Suprapubic skin (tissue), 4 donors: ENCODE measurements around the gene DDIT3. TPM values are rescaled to one million over a fixed set of nuclear protein-coding genes. Genes with fewer than 3 reads are reported as not detected.

Experiments used
- DNase-seq, 2 donors: peaks; one replicate each; pipeline ENCODE4 v3.0.0-alpha.2; 2019; ENCODE audit warnings: low spot score in 2 of 2
- H3K27ac ChIP-seq: fragments of 200-600 bp; sonication (generic); one replicate; pipeline ENCODE4 v1.5.1; 2019
- H3K27me3 ChIP-seq: fragments of 200-600 bp; sonication (generic); one replicate; pipeline ENCODE4 v1.5.1; 2019
- H3K36me3 ChIP-seq: fragments of 200-600 bp; sonication (generic); one replicate; pipeline ENCODE4 v1.5.1; 2019
- H3K4me1 ChIP-seq: fragments of 200-600 bp; sonication (generic); one replicate; pipeline ENCODE4 v1.5.1; 2019
- H3K4me3 ChIP-seq: fragments of 200-600 bp; sonication (generic); one replicate; pipeline ENCODE4 v1.5.1; 2019; ENCODE audit warnings: mild to moderate bottlenecking
- H3K9me3 ChIP-seq: fragments of 200-600 bp; sonication (generic); one replicate; pipeline ENCODE4 v1.5.1; 2019
- EP300 ChIP-seq: sonication (generic); formaldehyde crosslinking; IDR thresholded peaks from one replicate; pipeline ENCODE4 v1.6.1; 2017; ENCODE audit warnings: antibody characterized with exemption
- POLR2A ChIP-seq, 2 donors: fragments of 450-650 bp; IDR thresholded peaks; one replicate each; pipeline ENCODE4 v1.6.1; 2017; ENCODE audit warnings: antibody characterized with exemption in 2 of 2, mild to moderate bottlenecking in 2 of 2, moderate library complexity in 2 of 2
- POLR2AphosphoS5 ChIP-seq, 3 donors: sonication (generic); formaldehyde crosslinking; IDR thresholded peaks; one replicate each; pipeline ENCODE4 v1.6.1; 2017; ENCODE audit warnings: antibody characterized with exemption in 3 of 3
- WGBS: methylation state at CpG from one replicate; pipeline ENCODE4 v1.1.5; 2018; 5-methylcytosine and 5-hydroxymethylcytosine counted together
- total RNA-seq, 4 donors: library from RNA; depleted of rRNA; stranded (reverse); fragments of >200 nt; gene quantifications; one replicate each; pipeline ENCODE4 v1.1.0, GENCODE V29; 2016
- TF ChIP-seq, protein P1 (sequence below), 2 donors: fragments of 200-600 bp in 1 of 2; fragments of 450-650 bp in 1 of 2; sonication (generic) in 1 of 2; IDR thresholded peaks; one replicate each; pipeline ENCODE4 v1.5.1; 2016 to 2019; ENCODE audit warnings: antibody characterized with exemption in 2 of 2, mild to moderate bottlenecking in 1 of 2, moderate library complexity in 1 of 2

Gene DDIT3
- total RNA-seq, 4 donors from 2014 or later = 8.1 to 33.6 (median 14.4) TPM

DNA sequence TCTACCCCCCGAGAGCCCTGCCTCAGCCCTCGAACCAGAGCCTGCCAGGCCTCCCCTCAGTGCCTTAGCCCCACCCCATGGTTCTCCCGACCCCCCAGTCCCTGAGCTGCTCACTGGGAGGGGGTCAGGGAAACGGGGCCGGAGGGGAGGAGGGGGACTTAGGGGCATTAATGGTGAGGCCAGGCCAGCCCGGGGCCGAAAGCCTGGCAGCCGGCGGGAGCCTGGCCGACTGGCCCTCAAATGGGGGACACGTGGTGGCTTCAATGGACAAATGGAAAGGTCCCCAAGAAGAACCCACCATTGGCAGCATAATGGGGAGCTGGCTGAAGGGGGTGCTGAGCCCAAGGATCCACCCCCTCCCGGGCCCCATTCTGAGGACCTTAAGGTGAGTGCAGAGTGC, 7.9 kb upstream of the DDIT3 start:
- Histone ChIP-seq H3K4me3 (no peak overlapping the region), H3K27me3 (no peaks in the 10 kb centered on the region), H3K27ac (no peak overlapping the region), H3K36me3 (peaks cover 81% of the 10 kb centered on the region), H3K9me3 (no peaks in the 10 kb centered on the region), H3K4me1 (peaks cover 27% of the 10 kb centered on the region)
- TF ChIP-seq POLR2A (IDR thresholded peaks at IDR 0.05) (no peak), EP300 (no peak), POLR2AphosphoS5 (IDR thresholded peaks at IDR 0.05) (no peak)
- TF ChIP-seq, protein P1, sequence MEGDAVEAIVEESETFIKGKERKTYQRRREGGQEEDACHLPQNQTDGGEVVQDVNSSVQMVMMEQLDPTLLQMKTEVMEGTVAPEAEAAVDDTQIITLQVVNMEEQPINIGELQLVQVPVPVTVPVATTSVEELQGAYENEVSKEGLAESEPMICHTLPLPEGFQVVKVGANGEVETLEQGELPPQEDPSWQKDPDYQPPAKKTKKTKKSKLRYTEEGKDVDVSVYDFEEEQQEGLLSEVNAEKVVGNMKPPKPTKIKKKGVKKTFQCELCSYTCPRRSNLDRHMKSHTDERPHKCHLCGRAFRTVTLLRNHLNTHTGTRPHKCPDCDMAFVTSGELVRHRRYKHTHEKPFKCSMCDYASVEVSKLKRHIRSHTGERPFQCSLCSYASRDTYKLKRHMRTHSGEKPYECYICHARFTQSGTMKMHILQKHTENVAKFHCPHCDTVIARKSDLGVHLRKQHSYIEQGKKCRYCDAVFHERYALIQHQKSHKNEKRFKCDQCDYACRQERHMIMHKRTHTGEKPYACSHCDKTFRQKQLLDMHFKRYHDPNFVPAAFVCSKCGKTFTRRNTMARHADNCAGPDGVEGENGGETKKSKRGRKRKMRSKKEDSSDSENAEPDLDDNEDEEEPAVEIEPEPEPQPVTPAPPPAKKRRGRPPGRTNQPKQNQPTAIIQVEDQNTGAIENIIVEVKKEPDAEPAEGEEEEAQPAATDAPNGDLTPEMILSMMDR (IDR thresholded peaks at IDR 0.05) = no peak
- DNase-seq = no peak
- 81% methylated on average over 12 of the region's 12 CpGs for WGBS

DNA sequence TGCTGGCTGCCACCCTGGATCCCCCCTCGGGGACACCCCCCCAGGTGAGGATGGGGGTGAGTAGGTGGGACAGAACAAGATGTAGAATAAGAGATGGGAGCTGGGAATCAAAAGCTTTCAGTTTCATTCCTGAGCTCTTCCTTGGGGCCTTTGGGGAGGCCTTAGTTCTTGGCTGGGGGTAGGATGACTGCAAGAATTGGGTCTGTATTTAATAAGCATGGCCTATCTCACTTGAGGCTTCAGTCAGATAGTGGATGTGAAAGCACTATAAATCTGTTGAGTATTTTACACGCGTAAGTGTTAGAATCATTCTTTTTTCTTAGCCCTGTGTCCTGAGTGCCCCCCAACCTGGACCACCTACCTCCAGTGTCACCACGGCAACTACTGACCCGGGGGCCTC, 6.9 kb upstream of the DDIT3 start:
- Histone ChIP-seq H3K27me3 (no peaks in the 10 kb centered on the region), H3K4me3 (no peak overlapping the region), H3K4me1 (peaks cover 31% of the 10 kb centered on the region), H3K27ac (no peak overlapping the region), H3K36me3 (peaks cover 71% of the 10 kb centered on the region), H3K9me3 (no peaks in the 10 kb centered on the region)
- TF ChIP-seq POLR2A (IDR thresholded peaks at IDR 0.05) (no peak), POLR2AphosphoS5 (IDR thresholded peaks at IDR 0.05) (no peak), EP300 (no peak)
- TF ChIP-seq, protein P1 (IDR thresholded peaks at IDR 0.05) = no peak
- no peak for DNase-seq
- WGBS = 67% methylated on average over 5 of the region's 5 CpGs

DNA sequence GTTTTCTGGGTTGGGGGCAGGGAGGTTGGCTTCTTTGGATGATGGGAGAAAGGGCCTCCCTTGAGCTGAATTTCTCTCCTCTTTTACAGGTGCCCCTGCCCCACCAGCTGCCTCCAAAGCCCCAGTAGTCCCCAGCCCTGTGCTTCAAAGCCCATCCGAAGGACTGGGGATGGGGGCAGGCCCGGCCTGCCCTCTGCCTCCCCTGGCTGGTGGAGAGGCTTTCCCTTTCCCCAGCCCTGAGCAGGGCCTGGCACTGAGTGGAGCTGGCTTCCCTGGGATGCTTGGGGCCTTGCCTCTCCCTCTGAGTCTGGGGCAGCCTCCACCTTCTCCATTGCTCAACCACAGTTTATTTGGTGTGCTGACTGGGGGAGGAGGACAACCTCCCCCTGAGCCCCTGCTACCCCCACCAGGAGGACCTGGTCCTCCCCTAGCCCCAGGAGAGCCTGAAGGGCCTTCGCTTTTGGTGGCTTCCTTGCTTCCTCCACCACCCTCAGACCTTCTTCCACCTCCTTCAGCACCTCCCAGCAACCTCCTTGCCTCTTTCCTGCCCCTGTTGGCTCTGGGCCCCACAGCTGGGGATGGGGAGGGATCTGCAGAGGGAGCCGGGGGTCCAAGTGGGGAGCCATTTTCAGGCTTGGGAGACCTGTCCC, 6.3 kb upstream of the DDIT3 start:
- Histone ChIP-seq H3K27me3 (no peaks in the 10 kb centered on the region), H3K27ac (no peak overlapping the region), H3K4me1 (peaks cover 37% of the 10 kb centered on the region), H3K36me3 (peaks cover 65% of the 10 kb centered on the region), H3K4me3 (no peak overlapping the region), H3K9me3 (no peaks in the 10 kb centered on the region)
- DNase-seq = no peak
- WGBS = 70% methylated on average over 2 of the region's 4 CpGs
- TF ChIP-seq EP300 (no peak), POLR2AphosphoS5 (IDR thresholded peaks at IDR 0.05) (no peak), POLR2A (IDR thresholded peaks at IDR 0.05) (no peak)
- TF ChIP-seq, protein P1 (IDR thresholded peaks at IDR 0.05) = no peak

DNA sequence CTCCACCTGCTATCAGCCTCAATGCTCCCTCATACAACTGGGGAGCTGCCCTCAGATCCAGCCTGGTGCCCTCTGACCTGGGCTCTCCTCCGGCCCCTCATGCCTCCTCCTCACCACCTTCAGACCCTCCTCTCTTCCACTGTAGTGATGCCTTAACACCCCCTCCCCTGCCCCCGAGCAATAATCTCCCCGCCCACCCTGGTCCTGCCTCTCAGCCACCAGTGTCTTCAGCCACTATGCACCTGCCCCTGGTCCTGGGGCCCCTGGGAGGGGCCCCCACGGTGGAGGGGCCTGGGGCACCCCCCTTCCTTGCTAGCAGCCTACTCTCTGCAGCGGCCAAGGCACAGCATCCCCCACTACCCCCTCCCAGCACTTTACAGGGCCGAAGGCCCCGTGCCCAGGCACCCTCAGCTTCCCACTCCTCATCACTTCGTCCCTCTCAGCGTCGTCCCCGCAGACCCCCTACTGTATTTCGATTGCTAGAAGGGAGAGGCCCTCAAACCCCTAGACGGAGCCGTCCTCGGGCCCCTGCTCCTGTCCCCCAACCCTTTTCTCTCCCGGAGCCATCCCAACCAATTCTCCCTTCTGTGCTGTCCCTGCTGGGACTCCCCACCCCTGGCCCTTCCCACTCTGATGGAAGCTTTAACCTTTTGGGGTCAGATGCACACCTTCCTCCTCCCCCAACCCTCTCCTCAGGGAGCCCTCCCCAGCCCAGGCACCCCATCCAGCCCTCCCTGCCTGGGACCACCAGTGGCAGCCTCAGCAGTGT, 5.5 kb upstream of the DDIT3 start:
- Histone ChIP-seq H3K27ac (no peak overlapping the region), H3K36me3 (peaks cover 57% of the 10 kb centered on the region), H3K9me3 (no peaks in the 10 kb centered on the region), H3K27me3 (no peaks in the 10 kb centered on the region), H3K4me1 (peaks cover 45% of the 10 kb centered on the region), H3K4me3 (no peak overlapping the region)
- WGBS = 81% methylated on average over 16 of the region's 16 CpGs
- DNase-seq = no peak
- TF ChIP-seq, protein P1 (IDR thresholded peaks at IDR 0.05) = no peak
- TF ChIP-seq EP300 = no peak
- TF ChIP-seq POLR2A (IDR thresholded peaks at IDR 0.05) = no peak
- TF ChIP-seq POLR2AphosphoS5 (IDR thresholded peaks at IDR 0.05) = no peak

DNA sequence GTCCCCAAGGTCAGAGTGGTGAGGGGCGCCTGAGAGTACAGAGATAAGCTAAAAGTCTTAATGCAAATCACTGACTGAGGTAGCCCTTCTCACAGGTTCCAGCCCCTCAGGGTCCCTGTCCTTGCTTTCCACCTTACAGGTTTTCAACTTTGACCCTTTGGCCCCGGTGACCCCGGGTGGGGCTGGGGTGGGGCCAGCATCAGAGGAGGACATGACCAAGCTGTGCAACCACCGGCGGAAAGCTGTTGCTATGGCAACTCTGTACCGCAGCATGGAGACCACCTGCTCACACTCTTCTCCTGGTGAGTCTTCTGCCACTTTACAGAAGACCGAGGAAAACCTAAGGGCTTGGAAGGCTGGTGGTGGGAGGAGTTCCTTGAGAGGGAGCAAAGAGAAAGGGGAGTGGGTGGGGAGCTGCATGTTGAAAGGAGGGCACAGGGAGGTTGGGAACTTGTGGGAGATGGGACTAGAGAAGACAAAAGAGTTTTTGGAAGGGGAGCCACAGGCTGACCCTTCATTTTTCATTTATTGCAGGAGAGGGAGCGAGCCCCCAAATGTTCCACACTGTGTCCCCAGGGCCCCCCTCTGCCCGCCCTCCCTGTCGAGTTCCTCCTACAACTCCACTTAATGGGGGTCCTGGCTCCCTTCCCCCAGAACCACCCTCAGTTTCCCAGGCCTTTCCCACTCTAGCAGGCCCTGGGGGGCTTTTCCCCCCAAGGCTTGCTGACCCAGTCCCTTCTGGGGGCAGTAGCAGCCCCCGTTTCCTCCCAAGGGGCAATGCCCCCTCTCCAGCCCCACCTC, 4.7 kb upstream of the DDIT3 start:
- WGBS = 58% methylated on average over 11 of the region's 11 CpGs
- Histone ChIP-seq H3K4me3 (peak overlapping the region; percentile 77), H3K36me3 (peaks cover 49% of the 10 kb centered on the region), H3K9me3 (no peaks in the 10 kb centered on the region), H3K27me3 (no peaks in the 10 kb centered on the region), H3K27ac (no peak overlapping the region), H3K4me1 (peaks cover 45% of the 10 kb centered on the region)
- no peak for DNase-seq
- TF ChIP-seq, protein P1 (IDR thresholded peaks at IDR 0.05) = no peak
- no peak for TF ChIP-seq POLR2AphosphoS5 (IDR thresholded peaks at IDR 0.05)
- no peak for TF ChIP-seq POLR2A (IDR thresholded peaks at IDR 0.05)
- TF ChIP-seq EP300 = no peak
